ACHN (cell line): ENCODE data around the gene GGT1.
"Not testable (repeated sequence)": the region's sequence is repeated elsewhere in the genome, so short reads cannot be mapped to it uniquely, and the experiment has no call there.

ENCODE experiments used
- DNase-seq: peaks from one replicate; pipeline ENCODE4 v3.0.0-alpha.2; 2015
- in situ Hi-C: cut with HindIII; loops from 2 replicates; pipeline ENCODE4 v1.10.0; 2017; ENCODE audit warnings: low sequenced_read_pairs, low pct_ligation_motif_present, low pct_unique_long_range_greater_than_20kb

Gene GGT1

GRCh38 chr22:24582056-24582814 lies 20.8 kb upstream of the GGT1 start:
- in situ Hi-C loops: no loop called here
- DNase-seq: no peak

DNA sequence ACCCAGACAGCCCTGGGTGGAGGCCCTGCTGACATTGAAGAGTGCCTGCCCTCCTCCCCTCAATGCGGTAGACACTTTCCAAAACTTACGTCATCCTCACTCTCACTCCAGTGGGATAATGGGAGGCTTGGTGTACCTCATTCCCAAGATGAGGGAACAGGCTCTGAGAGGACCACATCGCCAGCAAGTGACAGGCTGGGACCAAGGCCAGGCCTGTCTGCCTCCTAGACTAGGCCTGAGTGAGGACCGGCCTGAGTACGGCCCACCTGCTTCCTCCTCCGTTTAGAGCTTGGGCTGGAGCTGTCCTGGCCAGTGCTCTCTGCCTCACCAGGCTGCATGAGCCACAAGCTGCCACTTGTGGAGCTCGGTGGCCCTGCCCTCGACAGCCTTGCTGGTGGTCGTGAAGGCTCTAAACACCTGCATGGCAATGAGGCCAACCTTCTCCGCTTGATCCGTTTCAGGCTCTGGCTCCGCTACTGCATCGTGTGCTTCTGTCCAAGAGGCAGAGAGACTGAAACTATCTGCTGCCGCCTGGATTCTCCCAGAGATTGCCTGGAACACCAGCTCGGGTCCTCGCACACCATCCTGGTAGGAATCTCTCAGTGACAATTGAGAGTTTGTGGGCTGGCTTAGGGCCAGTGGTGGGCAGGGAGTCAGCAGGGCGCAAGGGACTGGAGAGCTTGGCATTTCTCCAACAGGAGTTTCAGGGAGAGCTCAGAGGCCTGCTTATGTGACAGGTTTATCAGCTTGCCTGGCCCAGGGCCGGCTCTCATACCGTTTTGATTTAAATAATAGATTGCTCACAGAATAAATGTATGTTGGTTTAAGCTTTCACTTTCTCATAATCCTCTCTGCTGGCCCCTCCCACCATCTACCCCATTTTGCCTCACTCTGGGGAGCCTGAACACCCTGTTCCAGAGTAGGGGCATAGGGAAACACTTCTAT lies 19.5 kb upstream of the GGT1 start:
- no peak for DNase-seq
- in situ Hi-C loops: no loop called here

DNA sequence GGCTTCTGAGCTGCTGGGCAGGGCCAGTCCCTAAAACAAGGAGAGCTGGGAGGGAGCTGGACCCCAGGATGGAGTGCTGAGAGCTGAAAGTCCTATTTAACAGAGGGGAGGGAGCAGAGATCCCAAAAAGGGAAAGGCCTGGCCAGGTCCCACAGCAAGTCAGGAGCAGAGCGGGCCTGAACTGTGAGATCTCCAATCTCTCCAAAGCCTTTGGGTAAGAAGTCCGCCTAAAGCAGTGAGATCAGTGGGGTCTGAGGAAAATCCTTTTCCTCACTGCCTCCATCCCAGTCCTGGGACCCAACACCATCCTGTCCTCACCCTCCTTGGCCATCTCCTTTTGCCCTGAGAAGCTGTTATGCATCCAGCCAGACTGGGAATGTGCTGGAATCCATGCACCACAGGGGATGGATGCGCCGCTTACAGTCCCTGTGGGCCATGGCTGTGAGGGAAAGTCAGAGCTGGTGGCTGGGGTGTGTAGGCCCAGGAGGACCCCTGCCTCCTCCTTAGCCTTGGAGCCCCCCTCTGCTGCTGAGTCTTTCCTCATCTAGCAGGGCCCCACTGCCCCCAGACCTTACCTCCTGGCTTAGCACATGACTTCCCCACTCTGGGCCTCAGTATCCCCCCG lies 18.7 kb upstream of the GGT1 start:
- in situ Hi-C loops: no loop called here
- no peak for DNase-seq

GRCh38 chr22:24584871-24585411 lies 18.1 kb upstream of the GGT1 start:
- DNase-seq: no peak
- in situ Hi-C loops: no loop called here

- DNase-seq: no peak
- in situ Hi-C loops: no loop called here
These were observed 17.5 kb upstream of the GGT1 start for GRCh38 chr22:24585461-24585860.

DNA sequence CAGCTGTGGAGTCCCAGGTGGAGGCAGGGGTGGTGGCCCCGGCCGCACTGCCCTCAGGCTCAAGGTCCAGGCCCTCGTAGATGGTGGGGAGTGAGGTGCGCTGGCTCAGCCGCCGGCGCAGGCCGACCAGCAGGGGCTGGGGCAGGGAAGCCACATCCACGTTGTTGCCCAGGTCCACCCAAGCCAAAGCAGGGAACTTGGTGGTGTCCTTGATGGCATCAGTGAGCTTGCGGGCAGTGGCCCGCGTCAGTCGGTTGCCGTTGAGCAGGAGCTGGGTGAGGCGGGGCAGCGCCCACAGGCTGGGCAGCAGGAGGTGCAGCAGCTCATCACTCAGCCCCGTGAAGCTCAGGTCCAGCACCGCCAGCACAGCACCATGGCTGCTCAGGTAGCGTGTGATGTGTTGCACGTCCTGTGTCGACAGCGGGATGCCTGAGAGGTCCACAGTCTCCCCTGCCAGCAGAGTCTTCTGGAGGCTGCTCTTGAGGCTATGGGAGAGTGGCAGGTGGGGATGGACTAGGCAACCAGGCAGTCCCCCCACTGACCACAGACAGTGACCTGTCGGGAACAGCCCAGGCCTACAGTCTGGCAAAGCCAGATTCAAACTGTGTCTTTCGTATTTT lies 17.0 kb upstream of the GGT1 start:
- in situ Hi-C loops: no loop called here
- no peak for DNase-seq

- no peak for DNase-seq
- in situ Hi-C loops: no loop called here
These were observed 15.7 kb upstream of the GGT1 start for GRCh38 chr22:24587251-24587650.

- in situ Hi-C loops: no loop called here
- DNase-seq: no peak
These were observed 15.0 kb upstream of the GGT1 start for GRCh38 chr22:24587948-24588347.

DNA sequence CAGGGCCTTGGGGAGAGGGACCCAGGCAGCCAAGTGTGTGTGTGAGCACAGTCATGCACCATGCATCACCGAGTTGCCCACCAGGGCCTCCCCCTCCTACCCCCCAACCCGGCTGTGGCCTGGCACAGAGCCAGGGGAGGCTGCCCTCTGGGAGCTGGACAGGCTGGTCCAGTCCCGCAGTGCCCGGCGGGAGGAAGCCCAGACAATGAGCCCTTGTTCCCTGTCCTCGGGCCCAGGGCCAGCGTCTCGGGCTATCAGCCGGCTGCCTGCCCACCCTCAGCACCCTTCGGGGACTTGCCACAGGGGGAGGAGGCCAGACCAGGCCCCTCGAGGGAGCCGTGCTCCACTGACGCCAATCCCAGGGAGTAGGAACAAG lies 14.6 kb upstream of the GGT1 start:
- DNase-seq: no peak

GRCh38 chr22:24588757-24589481 lies 14.1 kb upstream of the GGT1 start:
- DNase-seq: no peak
- in situ Hi-C loops: no loop called here

More for the DNA sequence above, 14.6 kb upstream of the GGT1 start:
- in situ Hi-C loops: no loop called here

DNA sequence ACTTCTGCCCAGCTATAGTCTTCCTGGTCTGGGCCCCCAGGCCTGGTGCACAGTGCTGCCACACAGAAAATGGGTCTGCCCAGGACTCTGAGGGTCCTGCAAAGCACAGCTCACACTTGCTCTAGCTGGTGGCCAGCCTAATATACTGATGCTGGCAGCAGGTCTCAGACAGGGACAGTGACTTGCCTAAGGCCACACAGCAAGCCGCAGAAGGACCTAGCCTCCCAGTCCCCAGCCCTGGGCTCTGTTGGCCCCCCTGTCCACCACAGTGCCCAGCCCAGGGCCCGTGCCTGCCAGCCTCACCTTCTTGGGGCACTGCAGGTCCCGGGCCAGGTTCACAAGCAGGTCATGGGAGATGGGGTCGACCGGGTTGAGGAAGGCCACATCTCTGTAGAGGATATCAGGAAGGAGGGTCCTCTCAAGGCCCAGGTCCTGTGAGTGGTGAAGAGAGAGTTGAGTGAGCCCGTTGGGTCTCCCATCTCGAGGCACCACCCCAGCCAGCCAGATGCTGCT lies 13.4 kb upstream of the GGT1 start:
- in situ Hi-C loops: no loop called here
- DNase-seq: no peak

- DNase-seq: no peak
- in situ Hi-C loops: no loop called here
These were observed 12.3 kb upstream of the GGT1 start for GRCh38 chr22:24590596-24591173.

- in situ Hi-C loops: no loop called here
- no peak for DNase-seq
These were observed 11.6 kb upstream of the GGT1 start for GRCh38 chr22:24591286-24591830.

- DNase-seq: no peak
- in situ Hi-C loops: no loop called here
These were observed 10.7 kb upstream of the GGT1 start for GRCh38 chr22:24592058-24592850.

GRCh38 chr22:24592851-24593558 lies 10.0 kb upstream of the GGT1 start, which contains the start of gene LRRC75B:
LRRC75B (minus strand) TSS chr22:24593073; CDS start chr22:24593039, 34 bp downstream.
- in situ Hi-C loops: no loop called here
- DNase-seq: peak; percentile 88

DNA sequence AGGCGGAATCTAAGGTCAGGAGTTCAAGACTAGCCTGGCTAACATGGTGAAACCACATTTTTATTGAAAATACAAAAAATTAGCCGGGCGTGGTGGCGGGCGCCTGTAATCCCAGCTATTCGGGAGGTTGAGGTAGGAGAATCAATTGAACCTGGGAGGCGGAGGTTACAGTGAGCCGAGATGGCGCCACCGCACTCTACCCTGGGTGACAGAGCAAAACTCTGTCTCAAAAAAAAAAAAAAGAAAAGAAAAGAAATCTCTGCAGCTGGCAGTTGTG lies 9.5 kb upstream of the GGT1 start:
- in situ Hi-C loops, DNase-seq: not testable (repeated sequence)
